NCI-H774 (cell line): ENCODE measurements around the gene POMP.
A peak's percentile ranks its signal among the peaks of the same experiment; 100 is the strongest.

Experiments used
- DNase-seq: peaks from one replicate; lab custom pipeline; 2025; lab: John Stamatoyannopoulos, UW

The POMP gene

DNA sequence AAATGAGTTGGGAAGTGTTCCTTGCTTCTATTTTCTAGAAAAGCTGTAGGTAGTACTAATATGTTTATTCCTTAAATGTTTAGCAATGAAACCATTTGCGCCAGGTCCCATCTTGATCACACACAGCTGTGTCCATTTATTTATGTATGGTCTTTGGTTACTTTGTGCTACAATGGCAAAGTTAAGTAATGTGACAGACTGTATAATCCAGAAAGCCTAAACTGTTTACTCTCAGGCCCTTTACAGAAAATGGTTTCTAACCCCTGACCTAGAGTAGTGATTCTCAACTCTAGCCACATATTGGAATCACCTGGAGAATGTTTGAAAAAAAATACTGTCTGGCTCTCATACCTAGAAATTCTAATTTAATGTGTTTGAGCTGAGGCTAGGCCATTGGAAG lies 38.5 kb downstream of the POMP start:
- no peak for DNase-seq

DNA sequence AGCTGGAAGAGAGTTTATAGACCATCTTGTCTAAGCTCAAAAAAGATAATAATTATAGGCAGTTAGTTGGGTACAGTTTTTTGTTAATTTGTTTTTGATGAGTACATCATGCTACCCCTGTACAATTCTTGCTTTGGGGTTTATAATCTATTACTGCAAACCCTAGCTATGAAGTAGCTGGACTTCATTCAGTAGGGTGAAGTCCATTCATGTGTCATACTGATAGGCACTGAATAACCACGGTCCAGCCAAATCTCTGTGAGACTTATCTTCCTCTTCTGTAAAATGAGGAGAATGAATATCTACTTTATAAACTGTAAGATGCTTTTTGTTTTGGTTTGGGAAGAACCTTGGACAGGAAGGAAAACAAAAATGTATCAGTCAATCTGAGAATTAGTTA lies 40.3 kb downstream of the POMP start:
- DNase-seq, result no peak

DNA sequence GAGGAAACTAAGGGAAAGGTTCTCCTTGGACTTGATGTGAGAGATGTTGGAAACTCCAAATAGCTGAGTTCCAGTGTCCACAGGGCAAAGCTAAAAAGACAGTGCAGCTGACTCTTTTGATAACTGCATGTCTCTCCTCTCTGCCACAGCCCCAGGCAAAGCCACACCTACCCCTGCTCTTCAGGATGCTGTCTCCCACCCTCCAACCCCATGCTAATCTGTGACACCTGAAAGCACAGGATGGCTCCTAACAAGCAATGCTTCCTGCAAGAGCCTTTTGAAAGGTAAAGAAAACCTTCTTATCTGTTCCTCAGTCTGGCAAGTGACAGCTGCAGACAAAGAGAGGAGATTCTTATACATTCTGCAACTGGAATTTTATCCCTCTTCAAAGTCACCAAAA lies 45.4 kb downstream of the POMP start:
- DNase-seq, result no peak

DNA sequence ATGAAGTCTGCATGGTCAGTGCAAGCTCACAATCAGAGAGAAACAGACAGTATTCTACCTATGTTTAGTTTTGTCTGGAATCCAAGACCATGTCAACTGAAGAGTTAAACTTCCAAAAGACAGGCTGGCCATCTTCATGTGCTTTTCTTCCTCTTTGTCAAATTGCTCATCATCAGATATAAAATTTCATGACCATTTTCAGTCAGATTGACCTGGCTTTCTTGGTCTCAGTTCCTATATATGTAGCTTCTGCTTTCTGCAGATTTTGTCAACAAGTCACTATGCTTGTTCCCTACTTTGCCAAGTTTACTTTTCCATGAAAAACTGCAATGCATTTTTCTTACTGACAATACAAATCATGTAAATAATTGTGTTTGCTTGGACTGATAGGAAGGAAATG lies 46.0 kb downstream of the POMP start:
- DNase-seq, result no peak

DNA sequence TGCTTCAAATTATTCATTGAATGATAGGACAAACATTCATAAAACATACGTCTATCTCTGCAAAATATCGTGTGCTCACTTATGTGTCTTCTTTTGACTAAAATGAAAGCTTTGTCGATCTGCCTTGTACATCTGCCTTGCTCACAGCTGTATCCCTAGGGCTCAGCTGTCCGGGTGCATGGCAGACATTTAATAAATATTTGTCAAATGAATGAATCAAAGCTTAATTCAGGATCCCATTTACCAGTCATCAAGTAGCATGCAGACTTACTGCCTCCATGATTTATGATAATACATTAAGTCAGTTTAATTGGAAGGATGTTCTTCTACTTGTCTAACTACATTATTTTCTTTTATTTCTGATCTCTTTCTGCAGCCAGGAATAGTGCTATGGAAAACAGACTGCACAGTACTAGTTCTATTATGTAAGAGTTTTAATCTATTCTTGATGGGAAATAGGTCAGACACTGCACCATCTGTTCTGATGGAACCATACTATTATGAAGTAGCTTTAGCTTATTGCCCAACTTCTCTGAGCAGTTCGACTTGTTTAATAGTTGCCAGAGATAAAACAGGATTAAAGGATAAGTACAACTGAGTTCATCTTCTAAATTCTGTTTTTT lies 46.6 kb downstream of the POMP start:
- no peak for DNase-seq

DNA sequence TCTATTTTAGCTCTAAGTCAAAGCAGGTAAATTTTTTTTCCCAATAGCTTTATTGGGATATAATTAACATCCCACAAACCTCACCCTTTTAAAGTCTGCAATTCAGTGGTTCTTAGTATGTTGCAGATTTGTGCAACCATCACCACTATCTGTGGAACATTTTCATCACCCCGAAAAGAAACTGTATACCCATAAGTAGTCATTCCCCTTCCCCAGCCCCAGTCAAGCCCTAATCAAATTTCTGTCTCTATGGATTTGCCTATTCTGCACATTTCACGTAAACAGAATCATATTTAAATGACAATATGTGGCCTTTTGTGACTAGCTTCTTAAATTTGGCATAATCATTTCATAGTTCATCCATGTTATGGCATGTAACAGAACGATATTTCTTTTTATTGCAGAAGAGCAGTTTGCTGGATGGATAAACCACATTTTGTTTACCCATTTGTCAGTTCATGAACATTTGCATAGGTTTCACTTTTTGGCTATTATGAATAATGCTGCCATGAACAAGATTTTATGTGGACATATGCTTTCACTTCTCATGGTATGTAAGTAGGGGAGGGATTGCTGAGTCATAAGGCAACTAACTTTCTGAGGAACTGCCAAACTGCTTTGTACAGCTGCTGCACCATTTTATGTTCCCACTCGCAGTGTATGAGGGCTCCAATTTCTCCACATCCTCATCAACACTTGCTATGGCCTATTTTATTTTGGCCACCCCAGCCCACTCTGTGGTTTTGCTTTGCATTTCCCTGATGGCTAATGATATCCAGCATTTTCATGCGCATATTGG lies 48.9 kb downstream of the POMP start:
- DNase-seq, result no peak

DNA sequence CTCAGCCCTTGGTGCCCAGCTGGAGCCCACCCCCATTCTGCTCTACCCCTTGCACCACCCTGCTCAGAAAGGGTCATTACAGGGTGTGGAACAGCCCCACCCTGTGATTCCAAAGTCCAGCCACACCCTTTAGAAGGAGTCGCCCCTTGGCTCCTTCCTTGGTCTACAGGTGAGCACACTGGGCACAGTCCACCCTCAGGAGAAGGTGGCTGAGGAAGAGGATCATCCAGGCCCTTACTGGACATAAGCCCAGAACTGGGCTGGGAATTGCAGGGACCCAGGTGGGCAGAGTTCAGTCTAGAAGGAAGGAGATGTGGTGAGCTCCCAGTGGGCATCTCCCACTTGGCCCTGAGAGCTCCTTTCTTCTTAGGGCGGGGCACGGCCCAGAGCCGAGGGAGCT lies 51.2 kb downstream of the POMP start:
- no peak for DNase-seq

DNA sequence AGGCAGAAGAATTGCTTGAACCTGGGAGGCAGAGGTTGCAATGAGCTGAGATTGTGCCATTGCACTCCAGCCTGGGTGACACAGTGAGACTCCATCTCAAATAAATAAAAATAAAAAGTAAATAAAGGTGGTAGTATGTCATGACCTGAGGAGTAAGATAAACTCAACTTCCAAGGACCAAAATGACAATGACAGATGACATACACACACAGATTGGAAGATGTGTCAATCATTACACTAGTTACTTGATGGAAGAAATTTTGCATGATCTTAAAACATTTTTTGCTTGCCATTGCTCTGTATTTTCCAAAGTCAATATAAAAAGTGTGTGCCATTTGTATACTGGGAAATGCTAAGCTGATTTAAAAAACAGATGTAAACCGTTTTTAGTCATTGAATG lies 55.7 kb downstream of the POMP start:
- no peak for DNase-seq

DNA sequence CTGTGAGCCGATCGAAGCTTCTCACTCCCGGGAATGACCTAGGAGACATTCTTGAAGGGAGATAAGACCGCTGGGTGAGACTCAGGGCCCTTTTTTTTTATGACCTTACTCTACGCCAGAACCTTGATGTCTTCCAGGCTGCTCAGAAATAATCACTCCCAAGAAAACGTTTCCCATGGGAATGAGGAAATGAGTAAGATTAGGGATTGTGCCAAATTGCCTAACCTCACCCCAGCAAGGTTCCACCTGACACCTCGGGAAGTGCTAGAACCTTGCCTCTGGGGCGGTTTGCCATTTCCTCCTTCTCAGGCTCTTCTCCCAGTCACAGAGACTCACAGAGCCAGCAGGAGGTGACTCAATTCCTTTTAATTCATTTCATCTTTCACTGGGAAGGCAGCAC lies 57.6 kb downstream of the POMP start:
- no peak for DNase-seq

DNA sequence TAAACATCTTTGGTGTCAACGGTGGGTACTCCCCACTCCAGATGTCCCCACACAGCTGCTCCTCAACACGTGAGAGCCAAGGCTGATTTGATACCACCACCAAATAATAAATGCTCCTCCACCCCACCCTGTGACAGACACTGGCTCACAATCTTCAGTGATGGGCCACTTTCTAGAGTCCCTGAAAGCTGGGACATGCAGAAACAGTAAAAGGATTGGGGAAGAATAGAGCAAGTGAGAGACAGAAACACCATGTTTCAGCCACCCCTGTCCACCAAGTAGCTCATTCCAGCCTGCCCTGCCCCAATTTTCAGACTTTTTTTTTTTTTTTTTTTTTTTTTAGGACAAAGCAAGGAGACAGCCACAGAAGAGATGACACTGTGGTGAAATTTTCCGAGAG lies 58.2 kb downstream of the POMP start:
- DNase-seq, result no peak

DNA sequence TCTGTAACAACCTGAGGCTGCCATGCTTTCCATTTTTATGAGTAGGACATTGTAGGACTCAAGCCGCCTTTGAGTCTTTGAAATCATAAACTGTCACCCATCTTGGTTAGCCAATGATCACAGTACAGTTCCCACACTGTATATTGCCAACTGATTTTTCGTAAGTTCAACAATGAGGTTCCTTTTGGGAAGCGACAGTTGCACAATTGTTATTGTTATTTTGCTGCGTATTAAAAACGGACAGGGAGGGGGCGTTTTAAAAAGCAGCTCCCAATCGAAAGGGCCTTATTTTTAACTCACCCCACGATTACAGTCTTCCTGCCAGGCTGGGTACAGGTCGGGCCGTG lies 59.2 kb downstream of the POMP start:
- no peak for DNase-seq

DNA sequence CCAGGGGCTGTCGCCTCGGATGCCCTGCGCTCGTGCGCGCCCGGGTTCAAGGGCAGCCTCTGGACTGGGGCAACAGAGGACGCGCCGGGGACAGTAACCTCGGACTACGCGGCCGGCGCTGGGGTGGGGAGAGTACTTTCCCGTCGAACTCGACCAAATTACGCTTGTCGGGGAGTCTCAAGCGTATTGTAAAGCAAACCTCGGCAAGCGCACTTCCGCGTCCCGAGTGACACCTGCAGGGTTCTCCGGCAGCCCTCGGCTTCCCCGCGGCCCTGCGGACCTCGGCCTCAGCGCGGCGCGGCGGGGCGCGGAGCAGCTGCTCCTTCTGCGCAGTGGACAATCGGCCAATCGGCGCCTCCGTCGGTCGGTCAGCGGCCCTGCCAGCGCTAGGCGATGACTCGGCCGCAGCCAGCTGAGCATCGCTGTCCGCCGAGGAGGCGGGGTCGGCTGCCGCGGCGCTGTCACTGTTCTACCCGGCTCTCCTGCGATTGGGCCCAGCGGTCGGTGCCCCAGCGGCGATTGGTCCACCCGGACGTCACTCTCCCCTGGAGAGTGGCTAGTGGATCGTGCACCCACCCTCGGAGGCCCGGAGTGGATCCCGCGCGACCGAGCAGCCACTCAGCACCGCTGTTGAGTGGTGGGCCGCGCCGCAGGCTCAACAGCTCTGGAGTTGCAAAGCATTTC lies 59.8 kb downstream of the POMP start, which contains the start of gene SLC46A3:
Gene SLC46A3, minus strand, starts transcription at position 428 of the 684 bp plus-strand sequence. CDS start 972 bp downstream, outside the sequence.
- DNase-seq, result peak; percentile 77

DNA sequence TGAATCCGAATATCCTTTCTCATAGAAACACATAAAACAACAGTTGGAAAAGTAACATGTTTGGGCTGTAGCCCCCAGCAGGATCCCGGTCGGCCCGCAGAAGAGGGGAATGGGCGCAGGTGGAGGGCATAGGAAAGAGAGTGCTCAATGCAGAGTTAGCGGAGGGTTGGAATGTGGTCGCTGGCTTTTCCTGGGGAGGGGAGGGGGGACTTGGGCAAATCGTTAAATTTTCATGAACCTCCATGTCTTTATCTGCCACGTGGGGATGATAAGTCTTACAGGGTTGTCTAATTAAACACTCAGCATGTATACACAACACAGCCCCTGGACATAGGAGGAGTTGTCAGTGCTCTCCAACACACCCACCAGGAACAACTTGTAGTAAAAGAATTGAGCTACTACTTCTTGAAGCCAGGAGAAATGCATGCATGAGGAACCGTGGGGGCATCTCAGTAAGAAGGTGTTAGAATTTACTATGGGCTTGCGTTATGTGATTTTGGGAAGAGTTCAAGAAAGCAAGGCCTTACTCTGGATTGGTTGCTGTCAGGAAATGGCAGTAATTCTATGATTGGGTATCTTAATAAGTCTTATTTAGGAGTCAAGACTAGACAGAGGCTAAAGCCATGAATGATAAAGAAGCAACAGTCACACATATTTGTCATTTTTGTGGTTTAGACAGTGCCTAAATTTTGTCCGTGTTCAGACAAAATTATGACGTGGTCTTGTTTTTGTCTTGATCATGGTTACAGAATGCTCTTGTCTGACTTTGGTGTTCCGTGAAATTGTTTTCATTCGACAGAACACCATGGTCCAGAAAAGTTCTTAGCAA lies 60.5 kb downstream of the POMP start:
- DNase-seq, result no peak

DNA sequence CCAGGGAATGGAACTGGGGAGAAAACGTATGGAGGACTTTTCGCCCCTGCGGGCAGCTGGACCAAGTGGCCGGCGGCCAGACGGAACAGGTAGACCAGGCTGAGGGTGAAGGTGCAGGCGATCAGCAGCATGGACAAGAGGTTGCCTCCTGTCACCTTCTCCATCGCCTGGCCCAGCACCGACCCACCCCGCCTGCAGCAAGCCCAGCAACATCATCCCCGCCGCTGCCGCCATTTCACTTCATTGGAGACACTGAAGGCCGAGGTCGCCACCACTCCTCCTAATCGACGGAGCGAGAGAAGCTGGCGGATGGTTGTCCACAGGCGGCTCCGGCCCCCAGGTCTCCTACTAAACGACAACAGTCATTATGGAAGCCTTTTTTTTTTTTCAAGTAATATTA lies 64.9 kb downstream of the POMP start:
- no peak for DNase-seq

DNA sequence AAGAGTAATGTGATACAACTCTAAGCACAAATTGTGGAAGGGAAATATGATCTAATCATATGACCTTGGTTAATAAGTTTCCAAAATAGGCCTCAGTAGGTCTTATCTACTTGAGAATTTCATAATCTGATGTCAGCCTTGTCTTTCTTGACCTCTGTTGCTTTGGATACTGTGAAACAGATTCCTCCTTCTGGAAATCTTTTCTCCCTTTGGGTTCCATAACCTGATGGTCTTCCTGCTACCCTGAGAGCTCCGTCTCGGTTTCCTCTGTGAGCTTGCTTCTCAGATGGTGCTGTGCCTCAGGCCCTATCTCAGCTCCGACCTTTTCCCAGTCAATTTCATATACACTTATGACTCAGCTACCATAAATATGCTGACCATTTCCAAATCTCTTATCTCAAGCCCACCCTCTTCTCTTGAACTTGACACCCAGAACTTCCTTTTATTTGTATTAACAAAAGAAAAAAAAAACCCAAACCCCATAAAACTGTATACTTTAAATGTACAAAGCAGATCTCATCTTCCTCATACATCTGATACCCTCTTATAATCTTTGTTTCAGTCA lies 66.2 kb downstream of the POMP start:
- DNase-seq, result no peak
